NCI-H128 (cell line): ENCODE results near the gene CD44.

ENCODE experiments used
- DNase-seq: peaks from one replicate; lab custom pipeline; 2025; ENCODE audit not compliant: unreplicated experiment; lab: John Stamatoyannopoulos, UW

The CD44 gene

GRCh38 chr11:35250621-35251020 is 111.7 kb downstream of the CD44 start:
- no peak for DNase-seq

- DNase-seq = no peak
Measured at GRCh38 chr11:35253237-35253636, 114.3 kb downstream of the CD44 start.

- DNase-seq = no peak
Measured at GRCh38 chr11:35255514-35255913, 116.5 kb downstream of the CD44 start.

- no peak for DNase-seq
Measured at GRCh38 chr11:35256296-35256695, 117.3 kb downstream of the CD44 start.

- DNase-seq = no peak
Measured at GRCh38 chr11:35257281-35257680, 118.3 kb downstream of the CD44 start.

- no peak for DNase-seq
Measured at GRCh38 chr11:35259529-35259928, 120.6 kb downstream of the CD44 start.

GRCh38 chr11:35260342-35260985 is 121.5 kb downstream of the CD44 start:
- no peak for DNase-seq

GRCh38 chr11:35261197-35261596 is 122.2 kb downstream of the CD44 start:
- DNase-seq = no peak

GRCh38 chr11:35262056-35262455 is 123.1 kb downstream of the CD44 start:
- no peak for DNase-seq

- no peak for DNase-seq
Measured at GRCh38 chr11:35262735-35263134, 123.8 kb downstream of the CD44 start.

- DNase-seq = no peak
Measured at GRCh38 chr11:35265755-35266454, 126.9 kb downstream of the CD44 start.

GRCh38 chr11:35267504-35267903 is 128.5 kb downstream of the CD44 start:
- no peak for DNase-seq

- DNase-seq = no peak
Measured at GRCh38 chr11:35270342-35270741, 131.4 kb downstream of the CD44 start.

GRCh38 chr11:35271031-35271430 is 132.1 kb downstream of the CD44 start:
- no peak for DNase-seq

GRCh38 chr11:35272391-35272902 is 133.5 kb downstream of the CD44 start:
- no peak for DNase-seq

GRCh38 chr11:35274909-35275785 is 136.2 kb downstream of the CD44 start:
- no peak for DNase-seq

GRCh38 chr11:35275786-35276170 is 136.8 kb downstream of the CD44 start:
- no peak for DNase-seq

GRCh38 chr11:35276396-35277145 is 137.6 kb downstream of the CD44 start:
- no peak for DNase-seq

GRCh38 chr11:35277827-35278226 is 138.9 kb downstream of the CD44 start:
- DNase-seq = no peak

- no peak for DNase-seq
Measured at GRCh38 chr11:35280727-35281126, 141.8 kb downstream of the CD44 start.

GRCh38 chr11:35281169-35281688 is 142.3 kb downstream of the CD44 start:
- DNase-seq = no peak
